OCI-LY3 (cell line): ENCODE results near the gene VSNL1.

Source experiments
- H2AFZ ChIP-seq: fragments of 200-600, 300-600 bp; shearing (Covaris generic); 2 replicates; pipeline ENCODE4 v1.6.0; 2014; ENCODE audit warnings: antibody characterized with exemption, low read depth, low read length
- H3K27ac ChIP-seq: fragments of 200-600, 300-600 bp; sonication (generic); 2 replicates; pipeline ENCODE4 v1.5.1; 2014; ENCODE audit warnings: mild to moderate bottlenecking, low read length, moderate library complexity, mixed read lengths
- H3K27me3 ChIP-seq: fragments of 200-600, 300-600 bp; sonication (generic); 2 replicates; pipeline ENCODE4 v1.6.1; 2014; ENCODE audit warnings: low read depth, low read length, mixed read lengths
- H3K36me3 ChIP-seq: fragments of 200-600, 300-600 bp; sonication (generic); replicated peaks from 2 replicates; pipeline ENCODE3; 2014; ENCODE audit warnings: low read depth, low read length, mixed read lengths
- H3K4me1 ChIP-seq: fragments of 300-600, 200-600 bp; sonication (generic); 2 replicates; pipeline ENCODE4 v1.6.1; 2014; ENCODE audit warnings: low read length, mixed read lengths
- H3K4me2 ChIP-seq: fragments of 200-600, 300-600 bp; sonication (generic); 2 replicates; pipeline ENCODE4 v1.6.1; 2014; ENCODE audit warnings: low read length, mixed read lengths
- H3K4me3 ChIP-seq: fragments of 300-600, 200-600 bp; sonication (generic); 2 replicates; pipeline ENCODE4 v1.5.1; 2014; ENCODE audit warnings: antibody characterized with exemption, mild to moderate bottlenecking, low read length, moderate library complexity
- H3K79me2 ChIP-seq: fragments of 300-600, 200-600 bp; shearing (Covaris generic); 2 replicates; pipeline ENCODE4 v1.6.1; 2014; ENCODE audit warnings: mild to moderate bottlenecking, low read length, mixed read lengths
- H3K9ac ChIP-seq: fragments of 300-600, 200-600 bp; shearing (Covaris generic); 2 replicates; pipeline ENCODE4 v1.6.0; 2014; ENCODE audit warnings: mild to moderate bottlenecking, low read length, moderate library complexity
- H3K9me3 ChIP-seq: fragments of 200-600, 300-600 bp; shearing (Covaris generic); 2 replicates; pipeline ENCODE4 v1.6.1; 2014; ENCODE audit warnings: low read length, mixed read lengths; ENCODE audit not compliant: insufficient read depth
- H4K20me1 ChIP-seq: fragments of 200-600, 300-600 bp; sonication (generic); 2 replicates; pipeline ENCODE4 v1.6.1; 2016; ENCODE audit warnings: low read length, mixed read lengths; ENCODE audit not compliant: insufficient read depth
- EZH2phosphoT487 ChIP-seq: fragments of 200-600 bp; shearing (Covaris generic); IDR thresholded peaks from 2 replicates; pipeline ENCODE4 v1.6.1; 2018; ENCODE audit warnings: antibody characterized with exemption, mixed run types, low read depth
- TF ChIP-seq, protein P1 (sequence below): fragments of 200-600, 300-600 bp; sonication (generic); IDR thresholded peaks from 2 replicates; pipeline ENCODE4 v1.5.1; 2014; ENCODE audit warnings: antibody characterized with exemption, low read length, low read depth

VSNL1 gene

DNA sequence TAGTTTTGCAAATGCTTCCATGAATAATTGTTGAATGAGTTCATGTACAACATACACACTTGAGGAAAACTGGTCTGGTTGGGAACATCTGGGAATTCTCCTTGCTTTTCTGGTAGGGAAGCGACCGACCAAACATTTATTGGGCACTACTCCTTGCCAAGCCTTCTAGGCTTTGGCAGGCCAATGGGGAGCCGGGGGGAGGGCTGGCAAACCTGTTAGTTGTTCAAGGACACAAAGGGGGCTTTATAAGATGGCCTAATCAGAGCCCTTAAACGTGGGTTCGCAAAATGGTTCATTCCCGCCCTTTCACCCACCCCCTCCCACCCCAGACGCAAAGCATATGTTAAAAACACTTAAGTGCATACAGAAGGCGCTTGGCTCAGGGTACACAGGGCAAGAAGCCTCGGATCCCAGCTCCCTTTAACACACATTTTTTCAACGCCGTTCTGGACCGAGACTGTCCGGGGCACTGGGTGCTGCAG, 844 bp upstream of the VSNL1 start:
- Histone ChIP-seq H3K27ac (no peak overlapping the region), H2AFZ (peak overlapping the region; percentile 96), H3K4me3 (peak overlapping the region; percentile 85), H3K4me2 (peak overlapping the region; percentile 85), H4K20me1 (no peaks in the 10 kb centered on the region), H3K27me3 (peaks cover 16% of the 10 kb centered on the region), H3K4me1 (peaks cover 23% of the 10 kb centered on the region), H3K79me2 (no peaks in the 10 kb centered on the region), H3K9ac (peak overlapping the region; percentile 58; the same call in 1 of the 2 replicates), H3K9me3 (no peaks in the 10 kb centered on the region), H3K36me3 (no peaks in the 10 kb centered on the region)
- no peak for TF ChIP-seq EZH2phosphoT487
- TF ChIP-seq, protein P1, sequence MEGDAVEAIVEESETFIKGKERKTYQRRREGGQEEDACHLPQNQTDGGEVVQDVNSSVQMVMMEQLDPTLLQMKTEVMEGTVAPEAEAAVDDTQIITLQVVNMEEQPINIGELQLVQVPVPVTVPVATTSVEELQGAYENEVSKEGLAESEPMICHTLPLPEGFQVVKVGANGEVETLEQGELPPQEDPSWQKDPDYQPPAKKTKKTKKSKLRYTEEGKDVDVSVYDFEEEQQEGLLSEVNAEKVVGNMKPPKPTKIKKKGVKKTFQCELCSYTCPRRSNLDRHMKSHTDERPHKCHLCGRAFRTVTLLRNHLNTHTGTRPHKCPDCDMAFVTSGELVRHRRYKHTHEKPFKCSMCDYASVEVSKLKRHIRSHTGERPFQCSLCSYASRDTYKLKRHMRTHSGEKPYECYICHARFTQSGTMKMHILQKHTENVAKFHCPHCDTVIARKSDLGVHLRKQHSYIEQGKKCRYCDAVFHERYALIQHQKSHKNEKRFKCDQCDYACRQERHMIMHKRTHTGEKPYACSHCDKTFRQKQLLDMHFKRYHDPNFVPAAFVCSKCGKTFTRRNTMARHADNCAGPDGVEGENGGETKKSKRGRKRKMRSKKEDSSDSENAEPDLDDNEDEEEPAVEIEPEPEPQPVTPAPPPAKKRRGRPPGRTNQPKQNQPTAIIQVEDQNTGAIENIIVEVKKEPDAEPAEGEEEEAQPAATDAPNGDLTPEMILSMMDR = no peak

DNA sequence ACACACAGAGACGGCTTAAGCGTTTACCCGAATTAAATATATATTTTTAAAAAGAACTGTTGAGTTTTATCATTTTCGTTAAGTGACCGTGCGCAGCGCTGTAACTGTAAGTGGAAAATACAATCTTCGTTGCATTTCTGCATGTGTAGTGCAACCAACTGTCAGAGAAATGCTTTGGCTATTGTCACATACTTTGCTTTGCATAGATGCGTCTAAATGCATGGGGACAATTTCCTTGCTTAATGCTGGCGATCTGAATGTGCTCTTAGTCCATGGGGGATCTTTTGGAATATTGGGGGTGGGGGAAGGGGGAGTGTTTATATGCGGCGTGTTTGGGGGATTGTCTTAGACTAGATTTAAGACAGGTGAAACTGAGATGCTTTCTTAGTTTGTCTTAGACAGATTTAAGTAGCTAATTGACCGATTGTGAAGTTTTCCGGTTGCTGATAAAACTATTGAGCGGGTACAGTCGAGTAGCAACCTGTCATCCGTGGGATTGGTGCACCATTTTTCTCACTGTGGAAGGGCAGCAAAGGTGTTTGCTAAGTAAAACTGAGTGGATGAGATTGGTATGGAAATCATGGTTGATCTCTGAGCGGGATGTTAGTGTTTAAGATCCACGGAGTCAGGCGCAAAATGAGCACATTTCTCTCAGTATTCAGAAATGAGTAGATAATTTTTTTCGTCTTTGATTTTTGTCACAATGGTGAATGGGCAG, 476 bp downstream of the VSNL1 start:
- Histone ChIP-seq H3K4me2 (peak overlapping the region; percentile 85), H2AFZ (peak overlapping the region; percentile 96), H3K79me2 (no peaks in the 10 kb centered on the region), H3K27me3 (peaks cover 18% of the 10 kb centered on the region), H3K4me1 (peaks cover 23% of the 10 kb centered on the region), H3K4me3 (peak overlapping the region; percentile 85), H3K9me3 (no peaks in the 10 kb centered on the region), H3K27ac (no peak overlapping the region), H4K20me1 (no peaks in the 10 kb centered on the region), H3K9ac (peak overlapping the region; percentile 58), H3K36me3 (no peaks in the 10 kb centered on the region)
- TF ChIP-seq, protein P1 = no peak
- no peak for TF ChIP-seq EZH2phosphoT487

DNA sequence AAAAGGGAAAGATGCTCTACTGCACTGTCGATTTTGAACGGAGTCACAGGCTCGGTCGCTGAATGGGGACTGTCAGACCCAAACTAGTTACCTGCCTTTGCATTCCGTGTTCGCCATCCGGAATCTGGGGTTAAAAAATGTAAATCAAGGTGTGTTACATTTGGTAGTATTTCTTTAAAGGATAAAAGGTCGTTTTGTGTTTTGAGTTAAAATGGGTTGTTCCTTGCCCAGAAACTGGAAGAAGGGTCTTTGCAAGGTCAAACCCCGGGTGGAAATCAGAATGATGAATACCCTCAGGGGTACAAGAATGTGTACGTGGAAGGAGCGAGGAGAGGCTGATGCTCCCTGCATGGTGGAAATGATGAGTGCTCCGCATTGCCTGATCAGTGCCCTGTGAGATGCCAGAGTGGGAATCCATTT, 1.0 kb downstream of the VSNL1 start:
- peak overlapping the region; percentile 58; the same call in 1 of the 2 replicates for H3K9ac ChIP-seq
- TF ChIP-seq EZH2phosphoT487 = no peak
- TF ChIP-seq, protein P1 = no peak
- H3K27me3 ChIP-seq = peaks cover 21% of the 10 kb centered on the region
- peak overlapping the region; percentile 85 for H3K4me3 ChIP-seq
- no peak overlapping the region for H2AFZ ChIP-seq
- H3K27ac ChIP-seq = no peak overlapping the region
- no peaks in the 10 kb centered on the region for H3K36me3 ChIP-seq
- H3K4me2 ChIP-seq = peak overlapping the region; percentile 85
- no peaks in the 10 kb centered on the region for H4K20me1 ChIP-seq
- H3K79me2 ChIP-seq = no peaks in the 10 kb centered on the region
- peaks cover 23% of the 10 kb centered on the region for H3K4me1 ChIP-seq
- no peaks in the 10 kb centered on the region for H3K9me3 ChIP-seq

DNA sequence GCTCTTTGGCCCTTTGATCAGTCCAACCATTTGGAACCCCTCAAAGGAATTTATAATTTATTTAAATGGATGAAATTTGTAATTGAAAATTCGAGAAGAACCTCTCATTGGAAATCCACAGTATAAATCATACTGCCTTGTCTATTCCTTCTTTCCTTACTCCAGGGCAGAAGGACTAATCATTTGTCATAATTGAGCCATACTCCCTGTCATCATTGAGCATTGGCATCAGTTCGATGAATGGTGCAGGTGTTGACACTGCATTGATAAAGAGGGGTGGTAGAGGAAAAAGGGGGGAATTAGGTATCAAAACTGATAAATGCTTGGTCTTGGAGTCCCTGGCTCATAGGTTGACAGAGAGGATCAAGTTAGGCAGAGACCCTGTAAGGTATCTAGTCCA, 2.0 kb downstream of the VSNL1 start:
- Histone ChIP-seq H3K4me1 (peaks cover 23% of the 10 kb centered on the region), H3K79me2 (no peaks in the 10 kb centered on the region), H3K9me3 (no peaks in the 10 kb centered on the region), H3K27ac (no peak overlapping the region), H3K4me3 (no peak overlapping the region), H2AFZ (no peak overlapping the region), H4K20me1 (no peaks in the 10 kb centered on the region), H3K4me2 (no peak overlapping the region), H3K36me3 (no peaks in the 10 kb centered on the region), H3K9ac (no peak overlapping the region), H3K27me3 (peaks cover 21% of the 10 kb centered on the region)
- TF ChIP-seq, protein P1 = no peak
- no peak for TF ChIP-seq EZH2phosphoT487
